Measurements from ENCODE around the gene GAS2L2. TPM values are rescaled to one million over a fixed set of nuclear protein-coding genes. Genes with fewer than 3 reads are reported as not detected.

Gene GAS2L2
- total RNA-seq, 1 donor from 2014 or later, result not detected

GRCh38 chr17:35766489-35766877, 13.4 kb upstream of the GAS2L2 start:
- H3K9me3 ChIP-seq (ENCODE audit: low read depth), result no peaks in the 10 kb centered on the region
- H3K27ac ChIP-seq, result no peak overlapping the region
- no peaks in the 10 kb centered on the region for H3K27me3 ChIP-seq
- no peaks in the 10 kb centered on the region for H3K36me3 ChIP-seq
- no peak for TF ChIP-seq EZH2 (IDR thresholded peaks at IDR 0.05)
- no peak for TF ChIP-seq CTCF (IDR thresholded peaks at IDR 0.05)
- no peak for TF ChIP-seq EZH2phosphoT487 (IDR thresholded peaks at IDR 0.05)
- no peak overlapping the region for H3K4me3 ChIP-seq
- H3K9ac ChIP-seq, result no peak overlapping the region
- H4K20me1 ChIP-seq (ENCODE audit: low read depth), result no peaks in the 10 kb centered on the region
- peaks cover 19% of the 10 kb centered on the region for H3K4me1 ChIP-seq
- H3F3A ChIP-seq (ENCODE audit: low read depth), result peaks cover 29% of the 10 kb centered on the region
- Mint-ChIP-seq H3K4me1 (peaks cover 26% of the 10 kb centered on the region), H3K9me3 (no peaks in the 10 kb centered on the region), H3K36me3 (no peaks in the 10 kb centered on the region), H3K27me3 (ENCODE audit: insufficient read depth, low read depth) (peaks cover 3% of the 10 kb centered on the region), H3K4me3 (no peak overlapping the region), H3K27ac (no peak overlapping the region)
- H2AFZ ChIP-seq (replicated peaks), result peak overlapping the region; percentile 79
- no peak for DNase-seq (ENCODE audit: low spot score)
- no peak overlapping the region for H3K4me2 ChIP-seq
- no peaks in the 10 kb centered on the region for H3K79me2 ChIP-seq (ENCODE audit: low read depth)

GRCh38 chr17:35765756-35766488, 12.9 kb upstream of the GAS2L2 start:
- Mint-ChIP-seq H3K36me3 (no peaks in the 10 kb centered on the region), H3K9me3 (no peaks in the 10 kb centered on the region), H3K27me3 (ENCODE audit: insufficient read depth, low read depth) (peaks cover under 1% of the 10 kb centered on the region), H3K27ac (peak overlapping the region; percentile 88), H3K4me3 (peak overlapping the region; percentile 64), H3K4me1 (peaks cover 26% of the 10 kb centered on the region)
- Histone ChIP-seq H3K9me3 (ENCODE audit: low read depth) (no peaks in the 10 kb centered on the region), H3K4me3 (no peak overlapping the region), H2AFZ (replicated peaks) (peak overlapping the region; percentile 79), H3K27me3 (no peaks in the 10 kb centered on the region), H3F3A (ENCODE audit: low read depth) (peaks cover 29% of the 10 kb centered on the region), H3K79me2 (ENCODE audit: low read depth) (no peaks in the 10 kb centered on the region), H4K20me1 (ENCODE audit: low read depth) (no peaks in the 10 kb centered on the region), H3K4me2 (peak overlapping the region; percentile 32), H3K4me1 (peaks cover 19% of the 10 kb centered on the region), H3K27ac (no peak overlapping the region), H3K9ac (no peak overlapping the region), H3K36me3 (no peaks in the 10 kb centered on the region)
- TF ChIP-seq EZH2 (IDR thresholded peaks at IDR 0.05), result no peak
- TF ChIP-seq EZH2phosphoT487 (IDR thresholded peaks at IDR 0.05), result no peak
- TF ChIP-seq CTCF (IDR thresholded peaks at IDR 0.05), result no peak
- peak; percentile 32 for DNase-seq (ENCODE audit: low spot score)

- peak; percentile 48 for DNase-seq (ENCODE audit: low spot score)
- H3K4me1 Mint-ChIP-seq, result peaks cover 26% of the 10 kb centered on the region
- H3K27me3 Mint-ChIP-seq (ENCODE audit: insufficient read depth, low read depth), result peaks cover under 1% of the 10 kb centered on the region
- Histone ChIP-seq H3F3A (ENCODE audit: low read depth) (peaks cover 29% of the 10 kb centered on the region), H4K20me1 (ENCODE audit: low read depth) (no peaks in the 10 kb centered on the region), H2AFZ (replicated peaks) (peak overlapping the region; percentile 91), H3K27ac (no peak overlapping the region), H3K4me3 (no peak overlapping the region), H3K9me3 (ENCODE audit: low read depth) (no peaks in the 10 kb centered on the region), H3K27me3 (no peaks in the 10 kb centered on the region), H3K9ac (no peak overlapping the region), H3K4me2 (no peak overlapping the region), H3K36me3 (no peaks in the 10 kb centered on the region), H3K79me2 (ENCODE audit: low read depth) (no peaks in the 10 kb centered on the region), H3K4me1 (peaks cover 19% of the 10 kb centered on the region)
- no peaks in the 10 kb centered on the region for H3K9me3 Mint-ChIP-seq
- TF ChIP-seq CTCF (IDR thresholded peaks at IDR 0.05), result no peak
- no peak for TF ChIP-seq EZH2phosphoT487 (IDR thresholded peaks at IDR 0.05)
- TF ChIP-seq EZH2 (IDR thresholded peaks at IDR 0.05), result no peak
- H3K27ac Mint-ChIP-seq, result peak overlapping the region; percentile 88
- peak overlapping the region; percentile 88 for H3K4me3 Mint-ChIP-seq
- no peaks in the 10 kb centered on the region for H3K36me3 Mint-ChIP-seq
These were observed 12.2 kb upstream of the GAS2L2 start for GRCh38 chr17:35765086-35765710.

Data from neural progenitor cell (in vitro differentiated cells).